Trophoblast cell (in vitro differentiated cells and primary cell): ENCODE data around the gene CFAP100.
A peak's percentile ranks its signal among the peaks of the same experiment; 100 is the strongest.

Source experiments
- DNase-seq, 2 donors: peaks; one replicate each; pipeline ENCODE4 v3.0.0-alpha.2; 2016
- H2AFZ ChIP-seq: 2 replicates; pipeline ENCODE4 v1.6.1; 2013; ENCODE audit warnings: low read length, moderate library complexity, mild to moderate bottlenecking; ENCODE audit not compliant: insufficient read depth, poor library complexity
- H2AK5ac ChIP-seq: 2 replicates; pipeline ENCODE4 v1.6.1; 2013; ENCODE audit warnings: mild to moderate bottlenecking, low read length
- H2BK120ac ChIP-seq: 2 replicates; pipeline ENCODE4 v1.6.1; 2013; ENCODE audit warnings: low read length, mild to moderate bottlenecking, moderate library complexity; ENCODE audit not compliant: insufficient read depth, poor library complexity
- H2BK12ac ChIP-seq: 2 replicates; pipeline ENCODE4 v1.6.1; 2013; ENCODE audit warnings: mild to moderate bottlenecking, low read length, moderate library complexity
- H2BK5ac ChIP-seq: 2 replicates; pipeline ENCODE4 v1.6.1; 2013; ENCODE audit warnings: low read length, low read depth, moderate library complexity, mild to moderate bottlenecking; ENCODE audit not compliant: poor library complexity
- H3K14ac ChIP-seq: 2 replicates; pipeline ENCODE4 v1.6.1; 2013; ENCODE audit warnings: mild to moderate bottlenecking, low read length
- H3K18ac ChIP-seq: 2 replicates; pipeline ENCODE4 v1.6.1; 2013; ENCODE audit warnings: mild to moderate bottlenecking, low read length
- H3K23ac ChIP-seq: 2 replicates; pipeline ENCODE4 v1.6.1; 2013; ENCODE audit warnings: low read length
- H3K27ac ChIP-seq: 2 replicates; pipeline ENCODE4 v1.5.1; 2013; ENCODE audit warnings: low read depth, mild to moderate bottlenecking, inconsistent platforms, low read length, moderate library complexity
- H3K27me3 ChIP-seq: 2 replicates; pipeline ENCODE4 v1.6.1; 2013; ENCODE audit warnings: inconsistent platforms, mild to moderate bottlenecking, low read length, moderate library complexity; ENCODE audit not compliant: insufficient read depth
- H3K36me3 ChIP-seq, 2 experiments: 1 replicate in 1 of 2; 2 replicates in 1 of 2; pipeline ENCODE4 v1.6.1; 2013; ENCODE audit warnings: low read length in 2 of 2, mild to moderate bottlenecking in 2 of 2, moderate library complexity in 1 of 2; ENCODE audit not compliant: insufficient read depth in 2 of 2, control insufficient read depth in 1 of 2
- H3K4ac ChIP-seq: 2 replicates; pipeline ENCODE4 v1.6.1; 2013; ENCODE audit warnings: low read depth, mild to moderate bottlenecking, low read length, moderate library complexity
- H3K4me1 ChIP-seq, 2 experiments: 1 replicate in 1 of 2; 2 replicates in 1 of 2; pipeline ENCODE4 v1.6.1; 2013; ENCODE audit warnings: low read length in 2 of 2, mild to moderate bottlenecking in 2 of 2, moderate library complexity in 1 of 2; ENCODE audit not compliant: insufficient read depth in 2 of 2, control insufficient read depth in 1 of 2
- H3K4me2 ChIP-seq: 2 replicates; pipeline ENCODE4 v1.6.1; 2013; ENCODE audit warnings: inconsistent platforms, mild to moderate bottlenecking, low read length, moderate library complexity
- H3K4me3 ChIP-seq: 2 replicates; pipeline ENCODE4 v1.5.1; 2013; ENCODE audit warnings: mild to moderate bottlenecking, low read depth, low read length, inconsistent platforms
- H3K79me1 ChIP-seq: one replicate; pipeline ENCODE4 v1.6.1; 2013; ENCODE audit warnings: low read length
- H3K79me2 ChIP-seq: 2 replicates; pipeline ENCODE4 v1.6.1; 2013; ENCODE audit warnings: low read length, mild to moderate bottlenecking; ENCODE audit not compliant: control insufficient read depth, insufficient read depth, poor library complexity
- H3K9ac ChIP-seq: 2 replicates; pipeline ENCODE4 v1.6.1; 2013; ENCODE audit warnings: mild to moderate bottlenecking, low read length
- H3K9me3 ChIP-seq: 2 replicates; pipeline ENCODE4 v1.6.1; 2013; ENCODE audit warnings: low read depth, mild to moderate bottlenecking, control low read depth, inconsistent platforms, low read length; ENCODE audit not compliant: insufficient read depth
- H4K12ac ChIP-seq: 2 replicates; pipeline ENCODE4 v1.6.1; 2013; ENCODE audit warnings: low read depth, mild to moderate bottlenecking, low read length, moderate library complexity
- H4K8ac ChIP-seq: 2 replicates; pipeline ENCODE4 v1.6.1; 2013; ENCODE audit warnings: low read depth, mild to moderate bottlenecking, low read length, moderate library complexity
- H4K91ac ChIP-seq: one replicate; pipeline ENCODE4 v1.6.1; 2013; ENCODE audit warnings: low read depth, mild to moderate bottlenecking, low read length, moderate library complexity
- WGBS: extraction: QIAGEN DNeasy Blood & Tissue Kit; methylation state at CpG from one replicate; pipeline ENCODE4 v1.1.7; 2013; ENCODE audit warnings: missing lambda C conversion rate; ENCODE audit not compliant: insufficient read length, insufficient coverage; ENCODE audit errors: extremely low coverage; 5-methylcytosine and 5-hydroxymethylcytosine counted together

Gene CFAP100

DNA sequence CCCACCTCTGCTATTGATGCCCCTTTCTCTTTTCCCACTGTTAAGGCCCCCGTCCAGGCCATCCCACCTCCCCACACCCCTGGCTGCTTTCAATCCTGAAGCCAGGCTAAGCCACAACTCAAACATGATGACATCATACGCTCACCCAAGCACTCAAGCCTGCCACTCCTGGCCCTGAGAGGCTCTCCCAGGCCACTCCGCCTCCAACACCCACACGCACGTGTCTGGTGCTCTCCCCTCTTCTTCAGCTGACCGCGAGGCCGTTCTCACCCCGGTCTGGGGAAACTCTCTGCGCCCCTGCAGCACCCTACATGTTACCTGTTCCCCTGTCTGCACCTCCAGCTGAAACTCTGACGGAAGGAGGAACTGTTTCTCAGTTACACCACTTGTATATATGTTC, 74.8 kb downstream of the CFAP100 start:
- no peak for DNase-seq
- Histone ChIP-seq H3K9me3 (no peaks in the 10 kb centered on the region), H3K27ac (no peak overlapping the region), H3K9ac (no peak overlapping the region), H3K79me2 (peaks cover 1% of the 10 kb centered on the region), H3K4me1 (peaks cover 8 to 17% of the 10 kb centered on the region in 2 experiments), H3K36me3 (peaks cover 55 to 60% of the 10 kb centered on the region in 2 experiments), H3K4me3 (no peak overlapping the region), H2AK5ac (no peak overlapping the region), H2BK5ac (no peak overlapping the region), H4K8ac (no peak overlapping the region), H2AFZ (no peak overlapping the region), H3K23ac (no peak overlapping the region), H4K91ac (no peak overlapping the region), H3K27me3 (no peaks in the 10 kb centered on the region), H3K18ac (no peak overlapping the region), H4K12ac (no peak overlapping the region), H2BK120ac (no peak overlapping the region), H3K14ac (no peak overlapping the region), H3K4me2 (no peak overlapping the region), H2BK12ac (no peak overlapping the region), H3K79me1 (no peaks in the 10 kb centered on the region), H3K4ac (no peak overlapping the region)
- no CpG with 5 or more reads among the region's 11 CpGs for WGBS

DNA sequence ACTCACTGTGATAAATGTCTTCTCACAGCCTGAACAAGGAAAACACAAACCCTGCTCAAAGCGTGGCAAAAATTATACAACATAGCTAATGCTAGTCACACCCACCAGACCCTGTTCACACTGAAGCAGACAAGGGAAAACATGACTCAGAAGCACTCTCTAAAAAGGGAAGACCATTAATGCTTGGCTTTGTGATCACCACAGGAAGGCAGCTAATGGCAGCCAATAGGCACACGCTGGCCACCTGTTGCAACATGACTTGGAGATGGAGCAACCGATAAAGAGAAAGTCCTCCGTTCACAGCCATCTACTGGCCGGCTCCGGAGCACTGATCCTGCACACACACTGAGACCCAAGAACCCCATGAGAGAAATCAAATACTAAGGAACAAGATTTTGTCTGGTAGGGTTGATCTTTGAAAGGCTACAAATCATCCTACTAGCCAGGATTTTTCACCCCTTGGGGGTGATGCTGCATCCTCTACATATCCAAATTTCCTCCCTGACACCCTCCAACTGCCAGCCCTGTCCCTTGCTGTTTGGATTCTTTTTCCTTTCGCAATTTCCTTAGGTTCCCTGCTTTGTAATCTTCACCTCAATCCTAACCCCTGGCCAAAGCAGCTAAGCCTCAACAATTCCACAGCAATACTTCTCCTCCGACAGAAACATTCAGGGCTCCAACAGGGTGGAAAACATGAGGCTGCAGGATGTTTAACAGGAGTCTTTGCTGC, 77.7 kb downstream of the CFAP100 start:
- Histone ChIP-seq H3K4ac (no peak overlapping the region), H2BK5ac (no peak overlapping the region), H3K4me3 (no peak overlapping the region), H3K14ac (no peak overlapping the region), H3K27me3 (no peaks in the 10 kb centered on the region), H3K4me1 (peaks cover 17 to 27% of the 10 kb centered on the region in 2 experiments), H4K12ac (no peak overlapping the region), H3K4me2 (peak overlapping the region; percentile 29), H3K9me3 (no peaks in the 10 kb centered on the region), H2AFZ (no peak overlapping the region), H3K36me3 (peaks cover 28 to 32% of the 10 kb centered on the region in 2 experiments), H3K23ac (no peak overlapping the region), H3K27ac (no peak overlapping the region), H4K91ac (no peak overlapping the region), H2AK5ac (no peak overlapping the region), H2BK12ac (no peak overlapping the region), H3K18ac (no peak overlapping the region), H3K79me2 (peaks cover 13% of the 10 kb centered on the region), H2BK120ac (no peak overlapping the region), H3K79me1 (peaks cover 13% of the 10 kb centered on the region), H4K8ac (no peak overlapping the region), H3K9ac (no peak overlapping the region)
- peak; percentile 78 to 89 for DNase-seq
- WGBS = no CpG with 5 or more reads among the region's 8 CpGs

DNA sequence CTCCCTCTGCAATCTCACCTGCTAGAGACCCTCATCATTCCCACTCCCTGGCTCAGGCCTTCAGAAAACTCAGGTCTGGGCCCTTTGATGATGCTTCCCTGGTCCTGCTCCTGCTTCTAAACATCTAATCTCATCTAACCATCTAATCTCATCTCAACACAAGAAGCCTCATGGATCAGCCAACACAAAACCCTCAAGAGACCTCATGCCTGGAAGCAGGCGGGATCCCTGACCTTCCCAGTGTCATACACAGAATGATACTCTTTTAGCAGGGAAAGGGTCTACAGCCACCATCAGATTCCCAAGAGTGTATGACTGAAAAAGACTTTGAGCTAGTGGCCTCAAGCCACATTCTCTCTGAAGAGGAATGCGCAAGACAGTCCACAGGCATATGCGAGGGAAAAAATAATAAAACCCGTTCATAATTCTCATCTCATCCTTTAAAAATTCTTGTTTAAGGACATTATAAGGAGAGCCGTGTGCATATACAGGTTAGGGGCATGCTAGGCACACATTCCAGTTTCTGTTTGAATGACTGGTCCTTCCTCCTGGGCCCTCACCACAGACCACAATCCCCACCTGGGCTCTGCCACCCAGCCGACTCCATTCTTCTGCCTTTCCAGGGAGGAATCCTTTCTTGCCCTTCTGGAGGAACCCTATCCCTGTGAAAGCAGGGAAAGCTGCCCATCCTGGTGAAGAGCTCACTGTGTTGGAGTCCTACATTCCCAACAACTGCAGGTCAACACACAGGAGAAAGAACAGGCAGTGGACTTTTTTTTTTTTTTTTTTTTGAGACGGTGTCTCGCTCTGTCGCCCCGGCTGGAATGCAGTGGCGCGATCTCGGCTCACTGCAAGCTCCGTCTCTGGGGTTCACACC, 78.8 kb downstream of the CFAP100 start:
- DNase-seq = peak in 1 of 2 donors; percentile 23
- no peak overlapping the region for H2AK5ac ChIP-seq
- H3K4me2 ChIP-seq = no peak overlapping the region
- H3K23ac ChIP-seq = no peak overlapping the region
- no peak overlapping the region for H2BK120ac ChIP-seq
- peaks cover 13% of the 10 kb centered on the region for H3K79me1 ChIP-seq
- no peak overlapping the region for H4K8ac ChIP-seq
- WGBS = no CpG with 5 or more reads among the region's 14 CpGs
- H3K4ac ChIP-seq = no peak overlapping the region
- no peak overlapping the region for H3K9ac ChIP-seq
- peaks cover 13% of the 10 kb centered on the region for H3K79me2 ChIP-seq
- H3K4me3 ChIP-seq = no peak overlapping the region
- H3K27me3 ChIP-seq = no peaks in the 10 kb centered on the region
- no peak overlapping the region for H3K14ac ChIP-seq
- H2AFZ ChIP-seq = no peak overlapping the region
- H2BK12ac ChIP-seq = no peak overlapping the region
- H4K91ac ChIP-seq = no peak overlapping the region
- H3K36me3 ChIP-seq = peaks cover 19 to 22% of the 10 kb centered on the region in 2 experiments
- H4K12ac ChIP-seq = no peak overlapping the region
- H3K27ac ChIP-seq = no peak overlapping the region
- H3K4me1 ChIP-seq = peaks cover 17 to 27% of the 10 kb centered on the region in 2 experiments
- H3K18ac ChIP-seq = no peak overlapping the region
- no peak overlapping the region for H2BK5ac ChIP-seq
- H3K9me3 ChIP-seq = no peaks in the 10 kb centered on the region

DNA sequence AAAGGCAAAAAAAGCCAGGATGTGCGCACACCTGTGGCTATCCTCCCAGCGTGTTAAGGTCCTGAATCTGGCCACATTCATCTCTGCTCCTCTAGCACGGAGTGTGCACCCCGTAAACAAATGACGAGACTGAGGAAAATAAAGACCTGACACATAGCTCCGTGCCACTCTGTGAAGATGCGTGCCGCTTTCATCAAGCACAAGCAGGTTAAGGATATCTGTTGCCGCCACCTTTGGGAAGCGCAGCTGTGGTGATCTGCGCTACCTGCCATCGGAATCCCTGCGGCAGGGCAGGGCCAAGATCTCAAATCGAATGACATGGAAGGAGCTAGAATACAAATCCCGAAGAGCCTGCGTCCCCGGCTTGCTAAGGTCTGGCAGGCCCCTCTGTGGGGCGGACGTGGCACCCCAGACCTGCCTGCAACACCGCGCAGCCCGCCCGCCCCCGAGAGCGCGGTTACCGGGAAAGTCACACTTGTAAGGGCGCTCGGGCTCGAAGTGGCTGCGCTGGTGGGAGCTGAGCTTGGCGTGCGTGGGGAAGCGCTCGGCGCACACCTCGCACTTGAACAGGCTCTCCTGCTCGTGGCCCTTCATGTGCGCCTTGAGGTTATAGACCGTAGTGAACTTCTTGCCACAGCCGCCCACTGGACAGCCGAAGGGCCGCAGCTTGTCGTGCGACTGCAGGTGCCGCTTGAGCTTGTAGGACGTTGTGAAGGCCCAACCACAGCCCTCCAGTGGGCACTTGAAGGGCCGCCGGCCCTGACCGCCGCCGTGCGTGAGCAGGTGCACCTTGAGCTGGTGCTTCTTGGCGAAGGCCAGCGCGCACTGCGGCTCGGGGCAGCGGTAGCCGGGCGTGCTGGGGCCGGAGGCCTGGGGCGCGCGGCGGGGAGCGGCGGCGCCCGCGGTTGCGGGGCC, 80.0 kb downstream of the CFAP100 start:
- DNase-seq = peak; percentile 48 to 66
- Histone ChIP-seq H3K9me3 (no peaks in the 10 kb centered on the region), H2BK5ac (no peak overlapping the region), H3K4me1 (peaks cover 17 to 27% of the 10 kb centered on the region in 2 experiments), H3K4ac (peak overlapping the region; percentile 18), H3K27ac (peak overlapping the region; percentile 93), H3K4me3 (peak overlapping the region; percentile 85), H3K14ac (peak overlapping the region; percentile 59), H4K12ac (no peak overlapping the region), H3K4me2 (peak overlapping the region; percentile 97), H3K79me2 (peaks cover 13% of the 10 kb centered on the region), H3K36me3 (peaks cover 7 to 11% of the 10 kb centered on the region in 2 experiments), H2AK5ac (no peak overlapping the region), H3K18ac (peak overlapping the region; percentile 51), H4K8ac (peak overlapping the region; percentile 13), H4K91ac (peak overlapping the region; percentile 36), H2AFZ (peak overlapping the region; percentile 12), H2BK120ac (no peak overlapping the region), H3K27me3 (no peaks in the 10 kb centered on the region), H3K23ac (peak overlapping the region; percentile 94), H3K9ac (peak overlapping the region; percentile 89), H2BK12ac (no peak overlapping the region), H3K79me1 (peaks cover 13% of the 10 kb centered on the region)
- WGBS = no CpG with 5 or more reads among the region's 72 CpGs
